Panc1 (cell line): ENCODE data around the gene MAP4K4. TPM values are rescaled to one million over a fixed set of nuclear protein-coding genes. Genes with fewer than 3 reads are reported as not detected.

ENCODE experiments used
- ATAC-seq: fragments of 200-7000 bp; cut with Tn5 transposase; 2 replicates; pipeline ENCODE4 v1.9.1; 2020; ENCODE audit warnings: mild to moderate bottlenecking, moderate library complexity
- BruUV-seq: library from RNA; stranded (reverse); fragments of 400-500 nt; replicated peaks from 2 replicates; lab custom pipeline; 2021; lab: Mats Ljungman, UMichigan
- CTCF ChIA-PET: fragments of 300-600 bp; sonication (Branson Sonifier 250); formaldehyde crosslinking; loops from one replicate; lab custom pipeline; 2022; ENCODE audit warnings: antibody characterized with exemption; lab: Charles Lee
- POLR2A ChIA-PET: fragments of 300-600 bp; sonication (Branson Sonifier 250); formaldehyde crosslinking; loops from one replicate; lab custom pipeline; 2022; ENCODE audit warnings: antibody characterized with exemption; lab: Charles Lee
- DNase-seq: peaks from one replicate; pipeline ENCODE4 v3.0.0-alpha.2; 2010; ENCODE audit warnings: low read depth, low spot score
- H3K27ac ChIP-seq: 2 replicates; pipeline ENCODE4 v1.5.1; 2011; ENCODE audit warnings: mild to moderate bottlenecking, low read length, inconsistent platforms
- H3K27me3 ChIP-seq: fragments of 200-500 bp; sonication (Bioruptor generic); 2 replicates; pipeline ENCODE4 v1.6.0; 2014; ENCODE audit warnings: low read length, inconsistent platforms; ENCODE audit not compliant: control insufficient read depth, insufficient read depth
- H3K36me3 ChIP-seq: fragments of 200-500 bp; sonication (Bioruptor generic); 2 replicates; pipeline ENCODE4 v1.5.1; 2014; ENCODE audit warnings: inconsistent platforms, mild to moderate bottlenecking, low read length, moderate library complexity; ENCODE audit not compliant: control insufficient read depth, insufficient read depth
- H3K4me1 ChIP-seq: 2 replicates; pipeline ENCODE4 v1.5.1; 2011; ENCODE audit warnings: inconsistent platforms, mild to moderate bottlenecking, low read length, moderate library complexity; ENCODE audit not compliant: control insufficient read depth, insufficient read depth
- H3K4me3 ChIP-seq, 2 experiments: 2 replicates each; pipeline ENCODE4 v1.5.1; 2011 to 2012; ENCODE audit warnings: low read depth in 2 of 2, low read length in 2 of 2, mild to moderate bottlenecking in 2 of 2, inconsistent platforms in 1 of 2, moderate library complexity in 1 of 2
- H3K9me3 ChIP-seq: fragments of 200-500 bp; sonication (Bioruptor generic); 2 replicates; pipeline ENCODE4 v1.5.1; 2014; ENCODE audit warnings: low read depth, mild to moderate bottlenecking, inconsistent platforms, low read length, moderate library complexity; ENCODE audit not compliant: control insufficient read depth, insufficient read depth
- CTCF ChIP-seq: fragments of 450-650 bp; IDR thresholded peaks from 2 replicates; pipeline ENCODE4 v1.5.1; 2017; ENCODE audit warnings: mild to moderate bottlenecking
- POLR2AphosphoS5 ChIP-seq: IDR thresholded peaks from 2 replicates; pipeline ENCODE4 v1.6.1; 2012; ENCODE audit warnings: mild to moderate bottlenecking, low read depth, low read length, moderate library complexity
- REST ChIP-seq, 2 experiments: IDR thresholded peaks; 2 replicates each; pipeline ENCODE4 v1.6.1; 2011 to 2012; ENCODE audit warnings: low read depth in 2 of 2, control low read depth in 1 of 2, low read length in 1 of 2, mild to moderate bottlenecking in 1 of 2, moderate library complexity in 1 of 2; ENCODE audit not compliant: insufficient read depth in 1 of 2
- SIN3A ChIP-seq: IDR thresholded peaks from 2 replicates; pipeline ENCODE4 v1.6.1; 2012; ENCODE audit warnings: low read depth, mild to moderate bottlenecking, low read length, moderate library complexity, borderline replicate concordance; ENCODE audit not compliant: insufficient read depth
- TCF7L2 ChIP-seq: IDR thresholded peaks from 2 replicates; pipeline ENCODE4 v1.6.1; 2011; ENCODE audit warnings: mild to moderate bottlenecking, low read depth, low read length, inconsistent platforms
- in situ Hi-C: cut with HindIII; loops from 2 replicates; pipeline ENCODE4 v1.10.0; 2016; ENCODE audit warnings: low sequenced_read_pairs, low pct_unique_long_range_greater_than_20kb
- intact Hi-C: fragments of 100-400 bp; cut with micrococcal nuclease; formaldehyde crosslinking; loops from one replicate; pipeline ENCODE4 v1.10.0; 2022; ENCODE audit not compliant: unreplicated experiment
- total RNA-seq: library from RNA; stranded (reverse); gene quantifications from one replicate; pipeline ENCODE4 v1.2.1, GENCODE V29; 2021; ENCODE audit not compliant: unreplicated experiment

The MAP4K4 gene
- total RNA-seq, 1 experiment from 2014 or later: 68.5 TPM

DNA sequence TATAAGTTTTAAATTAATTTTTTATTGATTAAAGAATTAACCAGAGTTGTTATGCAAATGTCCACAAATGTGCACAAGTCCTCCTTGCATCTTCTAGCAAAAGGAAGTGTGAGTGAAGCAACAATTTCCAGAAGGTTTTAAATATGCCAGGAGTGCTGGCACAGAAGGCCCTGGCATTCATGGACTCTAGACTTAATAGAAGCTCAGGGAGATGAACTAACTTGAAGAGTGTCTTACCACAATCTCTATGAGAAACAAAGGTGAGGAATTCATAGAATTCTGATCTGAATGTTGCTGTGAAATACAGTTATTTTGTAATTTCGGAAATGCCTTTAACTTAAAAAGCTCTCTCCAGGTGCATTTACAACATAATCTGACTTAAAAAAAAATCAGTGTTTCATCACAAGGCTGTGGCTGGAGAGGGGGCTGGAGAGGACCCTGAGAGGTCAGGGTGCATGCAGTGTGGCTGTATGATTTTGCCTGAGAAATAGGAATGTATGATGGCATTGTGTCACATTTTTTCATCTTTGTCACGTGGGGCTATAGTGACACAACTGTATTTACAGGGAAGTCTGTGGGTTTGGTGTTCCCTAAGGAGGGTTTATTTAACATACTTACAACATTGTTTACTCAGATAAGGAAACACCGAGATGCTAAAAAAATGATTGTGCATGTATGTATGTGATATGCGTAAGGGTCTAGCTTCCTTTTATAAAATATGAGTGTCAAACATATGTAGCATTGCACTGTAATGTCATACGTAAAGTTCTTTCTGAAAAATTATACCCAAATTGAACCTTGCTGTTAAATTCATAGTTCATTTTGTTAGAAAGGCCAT, 66.2 kb downstream of the MAP4K4 start:
- TF ChIP-seq REST (IDR thresholded peaks at IDR 0.05; ENCODE audit: insufficient read depth in 1 of 2, low read depth in 2 of 2, low read length in 1 of 2) (no peak), TCF7L2 (no peak), POLR2AphosphoS5 (no peak), CTCF (no peak)
- no peaks in the 10 kb centered on the region for H3K27me3 ChIP-seq
- in situ Hi-C loops: no loop called here
- peaks cover 50% of the 10 kb centered on the region for H3K4me1 ChIP-seq
- no TSS peak for BruUV-seq
- intact Hi-C loops: no loop called here
- POLR2A ChIA-PET: interaction anchor here (0.6 kb wide), 1 partner anchor 12 kb away, joined by 15 read pairs; no protein-coding TSS in a partner anchor
- ATAC-seq (no peak), DNase-seq (no peak)
- H3K36me3 ChIP-seq: no peaks in the 10 kb centered on the region
- CTCF ChIA-PET: no interaction called here
- H3K4me3 ChIP-seq: no peak overlapping the region
- H3K9me3 ChIP-seq: no peaks in the 10 kb centered on the region
- H3K27ac ChIP-seq: no peak overlapping the region; the same call in 1 of the 2 replicates

GRCh38 chr2:101766337-101766736, 68.8 kb downstream of the MAP4K4 start:
- H3K27me3 ChIP-seq: no peaks in the 10 kb centered on the region
- peaks cover 53% of the 10 kb centered on the region for H3K4me1 ChIP-seq
- intact Hi-C loops (no loop called here), in situ Hi-C loops (no loop called here)
- H3K27ac ChIP-seq: no peak overlapping the region
- H3K36me3 ChIP-seq: no peaks in the 10 kb centered on the region
- TF ChIP-seq TCF7L2: no peak
- TF ChIP-seq REST (IDR thresholded peaks at IDR 0.05; ENCODE audit: insufficient read depth in 1 of 2, low read depth in 2 of 2, low read length in 1 of 2): no peak
- TF ChIP-seq CTCF: no peak
- TF ChIP-seq POLR2AphosphoS5: no peak
- no peak for TF ChIP-seq SIN3A
- ATAC-seq (no peak), DNase-seq (no peak)
- H3K9me3 ChIP-seq: no peaks in the 10 kb centered on the region
- no peak overlapping the region for H3K4me3 ChIP-seq
- ChIA-PET CTCF (no interaction called here), POLR2A (interaction anchor here (0.5 kb wide), 1 partner anchor 38 kb away, joined by 12 read pairs; no protein-coding TSS in a partner anchor)
- BruUV-seq: no TSS peak
